ENCODE measurements around the gene THAP7. TPM values are rescaled to one million over a fixed set of nuclear protein-coding genes. Genes with fewer than 3 reads are reported as not detected.
"Not testable (repeated sequence)": the region's sequence is repeated elsewhere in the genome, so short reads cannot be mapped to it uniquely, and the experiment has no call there.

Gene THAP7
- total RNA-seq, 1 experiment from 2014 or later, result 19.3 TPM

- peaks cover 11% of the 10 kb centered on the region for H3K27me3 Mint-ChIP-seq (ENCODE audit: low read depth)
- H3K27ac Mint-ChIP-seq, result no peak overlapping the region; the same call in 1 of the 2 replicates
- no peaks in the 10 kb centered on the region for H3K36me3 Mint-ChIP-seq
- DNase-seq (ENCODE audit: low spot score), result no peak
- ATAC-seq, result peak; percentile 43
- H3K4me1 Mint-ChIP-seq, result peaks cover 36% of the 10 kb centered on the region
- ChIA-PET CTCF (interaction anchor here (0.6 to 2.2 kb wide), 6 partner anchors 11 to 125 kb away, joined by 3 to 12 read pairs (median 5); partner anchors contain the start of gene AIFM3), POLR2A (no interaction called here)
- H3K9me3 Mint-ChIP-seq, result no peaks in the 10 kb centered on the region
- H3K4me3 Mint-ChIP-seq, result peak overlapping the region; percentile 47
- TF ChIP-seq PRDM15 (CRISPR knock-in tag; IDR thresholded peaks at IDR 0.05), result peak; percentile 41; the same call in 1 of the 2 replicates
- no peak for TF ChIP-seq AFF4 (CRISPR knock-in tag; IDR thresholded peaks at IDR 0.05; ENCODE audit: borderline replicate concordance)
- TF ChIP-seq TEAD1 (CRISPR knock-in tag; IDR thresholded peaks at IDR 0.05), result peak; percentile 59; the same call in 1 of the 2 replicates
Observed at GRCh38 chr22:21010426-21011113, 8.7 kb upstream of the THAP7 start.

GRCh38 chr22:21009638-21010425 is 7.9 kb upstream of the THAP7 start:
- Mint-ChIP-seq H3K9me3 (no peaks in the 10 kb centered on the region), H3K27ac (no peak overlapping the region; the same call in 1 of the 2 replicates), H3K4me3 (peak overlapping the region; percentile 47), H3K4me1 (peaks cover 32% of the 10 kb centered on the region), H3K27me3 (ENCODE audit: low read depth) (peaks cover 8% of the 10 kb centered on the region), H3K36me3 (no peaks in the 10 kb centered on the region)
- DNase-seq (ENCODE audit: low spot score), result peak; percentile 56
- peak; percentile 29 for ATAC-seq
- POLR2A ChIA-PET, result no interaction called here
- CTCF ChIA-PET, result interaction anchor here (0.6 to 2.2 kb wide), 7 partner anchors 11 to 124 kb away, joined by 3 to 12 read pairs (median 6); partner anchors contain the start of genes AIFM3 and LZTR1
- TF ChIP-seq ZNF425 (CRISPR knock-in tag; conservative IDR thresholded peaks at IDR 0.05) (no peak), GABPB1 (CRISPR knock-in tag; IDR thresholded peaks at IDR 0.05) (peak; percentile 51; the same call in 1 of the 2 replicates)

GRCh38 chr22:21009208-21009607 is 7.3 kb upstream of the THAP7 start:
- H3K4me3 Mint-ChIP-seq; H3K9me3 Mint-ChIP-seq; POLR2A ChIA-PET; DNase-seq (ENCODE audit: low spot score); H3K27ac Mint-ChIP-seq; H3K36me3 Mint-ChIP-seq; H3K27me3 Mint-ChIP-seq (ENCODE audit: low read depth); ATAC-seq: not testable (repeated sequence)
- CTCF ChIA-PET, result interaction anchor here (1.0 to 2.2 kb wide), 4 partner anchors 12 to 124 kb away, joined by 4 to 12 read pairs (median 7); partner anchors contain the start of gene LZTR1
- peaks cover 26% of the 10 kb centered on the region for H3K4me1 Mint-ChIP-seq

Data from WTC11 (cell line).